OCI-LY3 (cell line): ENCODE measurements around the gene CCSER1.

Experiments
- CTCF ChIP-seq: fragments of 200-600, 300-600 bp; sonication (generic); IDR thresholded peaks from 2 replicates; pipeline ENCODE4 v1.5.1; 2014; ENCODE audit warnings: antibody characterized with exemption, low read length, low read depth
- EZH2phosphoT487 ChIP-seq: fragments of 200-600 bp; shearing (Covaris generic); IDR thresholded peaks from 2 replicates; pipeline ENCODE4 v1.6.1; 2018; ENCODE audit warnings: antibody characterized with exemption, mixed run types, low read depth

- TF ChIP-seq CTCF (no peak), EZH2phosphoT487 (no peak)
Measured at GRCh38 chr4:90215286-90215685, 88.1 kb downstream of the CCSER1 start.
